WTC11 (cell line): ENCODE results near the gene C10orf67.

Source experiments
- CREB1 ChIP-seq: sonication (generic); formaldehyde crosslinking; IDR thresholded peaks from 2 replicates; pipeline ENCODE4 v1.8.0; 2023; ENCODE audit warnings: mild to moderate bottlenecking, missing genetic modification reagents
- CTCF ChIP-seq: fragments of 200-600 bp; IDR thresholded peaks from 2 replicates; pipeline ENCODE4 v1.8.0; 2022; ENCODE audit warnings: antibody characterized with exemption
- FOXK1 ChIP-seq: sonication (generic); formaldehyde crosslinking; IDR thresholded peaks from 2 replicates; pipeline ENCODE4 v1.8.0; 2022; ENCODE audit warnings: mild to moderate bottlenecking, moderate library complexity, missing genetic modification reagents
- NR3C1 ChIP-seq: sonication (generic); formaldehyde crosslinking; conservative IDR thresholded peaks from 2 replicates; pipeline ENCODE4 v1.8.1; 2023; ENCODE audit warnings: low read depth, mild to moderate bottlenecking, missing genetic modification reagents
- USF2 ChIP-seq: sonication (generic); formaldehyde crosslinking; IDR thresholded peaks from 2 replicates; pipeline ENCODE4 v1.8.1; 2023; ENCODE audit warnings: mild to moderate bottlenecking, missing genetic modification reagents, moderate library complexity
- ZNF121 ChIP-seq: sonication (generic); formaldehyde crosslinking; IDR thresholded peaks from 2 replicates; pipeline ENCODE4 v1.8.0; 2023; ENCODE audit warnings: missing genetic modification reagents
- ZNF232 ChIP-seq: sonication (generic); formaldehyde crosslinking; IDR thresholded peaks from 2 replicates; pipeline ENCODE4 v1.8.0; 2022; ENCODE audit warnings: mild to moderate bottlenecking, missing genetic modification reagents
- ZNF423 ChIP-seq: fragments of 250-450 bp; sonication (Bioruptor Pico); IDR thresholded peaks from 2 replicates; pipeline ENCODE4 v2.1.2; 2022; ENCODE audit warnings: mild to moderate bottlenecking, moderate library complexity
- ZNF671 ChIP-seq: fragments of 250-450 bp; sonication (Bioruptor Pico); IDR thresholded peaks from 2 replicates; pipeline ENCODE4 v1.8.0; 2021; ENCODE audit warnings: mild to moderate bottlenecking
- TF ChIP-seq, protein P1 (sequence below): sonication (generic); formaldehyde crosslinking; IDR thresholded peaks from 2 replicates; pipeline ENCODE4 v1.8.1; 2023; ENCODE audit warnings: mild to moderate bottlenecking, moderate library complexity, missing genetic modification reagents

DNA sequence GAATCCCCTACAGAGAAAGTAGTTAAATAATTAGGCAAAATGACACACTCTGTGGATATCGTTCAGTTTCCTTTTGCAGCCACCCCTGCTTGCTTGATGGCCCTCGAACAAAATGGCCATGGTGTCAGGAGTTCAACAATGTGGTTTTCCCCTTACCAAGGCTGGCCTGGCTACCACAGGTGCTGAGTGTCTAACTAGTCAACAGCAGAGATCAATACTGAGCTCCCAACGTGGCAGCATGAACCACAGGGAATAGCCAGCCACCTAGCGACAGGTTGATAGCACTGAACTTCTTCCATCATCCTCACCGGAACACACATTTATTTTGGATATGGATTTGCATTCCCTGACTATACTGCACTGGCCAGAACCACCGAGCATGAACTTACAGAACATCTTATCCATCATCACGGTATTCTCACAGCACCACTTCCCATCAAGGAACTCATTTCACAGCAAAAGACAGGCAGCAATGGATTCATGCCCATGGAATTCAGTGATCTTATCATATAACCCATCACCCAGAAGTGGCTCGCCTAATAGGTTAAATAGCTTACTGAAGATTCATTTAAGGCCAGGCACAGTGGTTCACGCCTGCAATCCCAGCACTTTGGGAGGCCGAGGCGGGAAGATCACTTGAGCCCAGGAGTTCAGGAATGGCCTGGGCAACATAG is 6.3 kb downstream of the C10orf67 start:
- no peak for TF ChIP-seq NR3C1
- TF ChIP-seq CTCF, result no peak
- TF ChIP-seq, protein P1, sequence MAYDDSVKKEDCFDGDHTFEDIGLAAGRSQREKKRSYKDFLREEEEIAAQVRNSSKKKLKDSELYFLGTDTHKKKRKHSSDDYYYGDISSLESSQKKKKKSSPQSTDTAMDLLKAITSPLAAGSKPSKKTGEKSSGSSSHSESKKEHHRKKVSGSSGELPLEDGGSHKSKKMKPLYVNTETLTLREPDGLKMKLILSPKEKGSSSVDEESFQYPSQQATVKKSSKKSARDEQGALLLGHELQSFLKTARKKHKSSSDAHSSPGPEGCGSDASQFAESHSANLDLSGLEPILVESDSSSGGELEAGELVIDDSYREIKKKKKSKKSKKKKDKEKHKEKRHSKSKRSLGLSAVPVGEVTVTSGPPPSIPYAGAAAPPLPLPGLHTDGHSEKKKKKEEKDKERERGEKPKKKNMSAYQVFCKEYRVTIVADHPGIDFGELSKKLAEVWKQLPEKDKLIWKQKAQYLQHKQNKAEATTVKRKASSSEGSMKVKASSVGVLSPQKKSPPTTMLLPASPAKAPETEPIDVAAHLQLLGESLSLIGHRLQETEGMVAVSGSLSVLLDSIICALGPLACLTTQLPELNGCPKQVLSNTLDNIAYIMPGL (CRISPR knock-in tag), result no peak
- no peak for TF ChIP-seq USF2 (CRISPR knock-in tag)
- TF ChIP-seq ZNF671 (CRISPR knock-in tag), result no peak
- no peak for TF ChIP-seq CREB1 (CRISPR knock-in tag)
- TF ChIP-seq ZNF121 (CRISPR knock-in tag), result no peak
- TF ChIP-seq ZNF423 (CRISPR knock-in tag), result no peak
- TF ChIP-seq ZNF232, result no peak
- no peak for TF ChIP-seq FOXK1 (CRISPR knock-in tag)
